HG03439 (cell line): ENCODE results near the gene CKB.

Experiments used
- ATAC-seq: cut with Tn5 transposase; IDR thresholded peaks from one replicate; pipeline ENCODE4 v1.9.1; 2021; ENCODE audit warnings: mild to moderate bottlenecking, moderate library complexity; ENCODE audit not compliant: unreplicated experiment

Gene CKB

DNA sequence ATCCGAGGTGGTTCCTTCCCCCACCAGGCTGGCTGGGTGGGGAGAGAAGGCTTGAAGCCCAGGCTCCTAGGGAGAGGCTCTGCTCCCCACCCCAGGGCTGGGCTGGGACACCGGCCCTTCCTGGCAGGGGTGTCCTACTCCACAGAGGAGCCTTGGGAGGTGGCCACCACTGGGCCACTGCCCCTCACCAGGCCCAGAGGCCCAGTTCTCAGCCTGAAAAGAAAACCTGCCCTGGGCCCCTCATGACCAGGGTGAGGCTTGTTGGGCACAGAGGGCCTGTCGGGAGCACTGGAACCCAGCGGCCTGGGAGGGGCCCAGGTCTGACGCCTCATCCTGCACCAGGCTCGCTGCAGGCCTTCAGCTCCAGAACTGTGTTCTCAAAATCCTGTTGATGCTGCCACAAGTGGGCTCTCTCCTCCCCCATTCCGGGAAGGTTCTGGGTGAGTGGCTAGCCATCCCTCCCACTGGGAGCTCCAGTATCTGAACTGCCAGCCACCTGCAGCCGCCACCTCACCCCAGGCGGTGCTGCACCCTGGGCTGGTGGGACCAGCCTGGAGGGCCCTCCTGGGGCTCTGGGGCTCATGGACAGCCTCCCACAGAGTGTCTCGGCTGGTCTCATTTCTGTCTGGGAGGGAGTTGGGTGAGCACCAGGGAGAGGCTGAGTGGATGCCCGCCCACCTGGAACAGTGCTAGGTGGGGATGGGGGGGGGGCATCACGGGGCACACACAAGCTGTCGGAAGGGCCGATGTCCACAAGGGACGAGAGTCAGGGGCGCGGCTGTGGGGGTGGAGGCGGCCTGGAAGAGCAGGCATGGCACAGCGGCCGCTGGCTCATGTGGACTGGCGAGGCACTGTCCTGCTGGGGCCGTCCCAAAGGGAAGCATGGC, 28.1 kb upstream of the CKB start:
- ATAC-seq, result no peak

DNA sequence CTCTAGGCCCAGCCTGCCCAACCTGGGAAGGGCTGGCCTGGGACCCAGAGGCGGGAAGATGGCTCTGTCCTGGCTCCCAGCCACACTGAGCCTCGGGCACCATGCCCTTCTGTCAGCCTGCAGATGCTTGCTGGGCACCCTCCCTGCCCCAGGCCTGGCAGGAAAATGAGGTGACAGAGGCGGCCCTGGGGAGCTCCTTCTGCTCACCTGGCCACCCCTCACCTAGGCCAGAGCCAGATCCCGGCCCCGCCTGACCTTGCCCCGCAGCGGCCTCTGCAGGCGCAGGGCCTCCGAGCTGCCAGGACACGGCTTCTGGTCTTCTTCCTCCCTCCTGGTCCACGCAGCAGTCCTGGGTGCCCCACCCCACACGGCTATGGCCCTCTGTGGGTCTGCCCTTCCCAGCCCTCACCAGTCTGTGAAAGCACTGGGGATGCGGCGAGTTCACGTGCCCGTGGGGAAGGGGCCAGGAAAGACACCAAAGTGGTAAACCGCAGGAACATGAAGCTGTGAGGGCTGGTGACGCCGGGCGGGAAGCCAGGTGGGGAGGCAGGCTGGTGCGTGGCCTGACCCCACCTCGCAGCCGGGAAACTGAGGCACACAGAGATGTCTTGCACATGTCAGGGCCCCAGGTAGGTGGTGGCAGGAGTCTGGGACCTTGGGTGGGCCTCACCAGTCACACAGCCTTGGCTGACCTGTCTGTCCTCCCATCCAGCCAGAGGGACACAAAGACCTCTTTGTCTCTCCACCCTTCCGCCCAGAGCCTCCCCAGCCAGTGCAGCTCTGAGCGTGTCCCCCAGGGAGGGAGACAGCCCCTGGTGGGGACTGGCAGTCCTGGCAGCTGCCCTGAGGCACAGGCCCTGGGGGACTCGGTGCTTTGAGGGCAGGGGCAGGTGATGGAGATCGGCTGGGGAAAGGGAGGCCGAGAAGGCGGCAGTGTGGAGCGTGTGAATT, 27.0 kb upstream of the CKB start:
- no peak for ATAC-seq

DNA sequence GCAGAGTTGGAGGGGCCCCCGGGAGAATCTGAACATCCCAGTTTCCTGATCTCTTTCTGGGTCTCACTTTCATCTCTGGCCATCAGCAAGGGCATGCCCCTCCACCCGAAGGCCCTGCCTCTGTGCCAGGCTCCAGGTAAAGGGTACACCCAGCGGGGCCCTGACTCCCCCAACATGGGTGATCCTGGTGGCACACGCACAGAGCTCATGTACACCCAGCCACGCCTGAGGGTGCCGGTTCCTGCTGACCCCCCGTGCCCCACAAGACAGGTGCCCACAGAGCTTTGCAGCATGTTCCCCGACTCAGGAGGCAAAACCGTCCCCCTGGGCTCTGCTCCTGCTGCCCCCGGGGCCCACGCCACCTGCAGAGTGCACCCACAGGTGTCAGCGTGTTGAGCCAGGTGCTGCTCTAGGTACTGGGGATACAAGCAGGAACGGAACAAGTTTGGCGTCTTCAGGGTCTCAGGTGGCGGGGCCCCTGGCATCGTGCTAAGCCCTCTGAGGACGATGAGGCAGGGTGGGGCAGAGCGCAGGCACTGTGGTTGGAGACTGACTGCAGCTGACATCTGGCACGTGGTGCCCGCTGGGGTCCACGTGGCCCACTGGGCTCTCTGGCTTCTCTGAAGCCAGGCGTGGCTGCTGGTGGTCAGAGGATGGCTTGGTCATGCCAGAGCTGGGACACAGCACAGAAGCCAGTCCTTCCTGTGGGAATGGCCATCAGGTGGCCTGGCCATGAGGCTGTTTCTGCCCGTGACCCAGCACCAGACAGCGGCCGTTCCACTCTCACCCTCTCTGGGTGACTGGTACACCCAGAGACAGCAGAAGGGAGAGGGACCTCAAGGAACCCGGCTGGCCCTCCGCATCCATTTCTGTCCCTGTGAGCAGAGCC, 26.1 kb upstream of the CKB start:
- ATAC-seq, result no peak

DNA sequence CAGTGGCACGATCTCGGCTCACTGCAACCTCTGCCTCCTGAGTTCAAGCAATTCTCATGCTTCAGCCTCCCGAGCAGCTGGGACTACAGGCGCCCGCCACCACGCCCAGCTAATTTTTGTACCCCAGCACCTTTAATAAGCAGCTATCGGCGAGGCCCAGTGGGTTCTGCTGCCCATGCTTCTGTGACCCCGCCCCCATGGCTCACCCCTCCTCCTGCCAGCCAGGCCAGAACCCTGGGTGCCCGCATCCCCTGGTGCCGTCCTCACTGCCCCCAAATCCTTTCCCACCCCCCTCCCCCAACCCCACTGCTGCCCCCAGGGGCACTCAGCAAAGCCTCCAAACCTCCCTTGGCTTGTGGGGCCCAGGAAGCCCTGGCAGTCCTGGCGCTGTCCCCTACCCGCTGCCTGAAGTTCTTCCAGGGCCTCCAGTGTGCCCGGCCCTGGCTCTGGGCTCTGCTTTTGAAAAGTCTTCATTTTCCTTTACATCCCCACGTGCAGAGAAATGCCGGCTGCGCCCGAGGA, 25.4 kb upstream of the CKB start:
- no peak for ATAC-seq

DNA sequence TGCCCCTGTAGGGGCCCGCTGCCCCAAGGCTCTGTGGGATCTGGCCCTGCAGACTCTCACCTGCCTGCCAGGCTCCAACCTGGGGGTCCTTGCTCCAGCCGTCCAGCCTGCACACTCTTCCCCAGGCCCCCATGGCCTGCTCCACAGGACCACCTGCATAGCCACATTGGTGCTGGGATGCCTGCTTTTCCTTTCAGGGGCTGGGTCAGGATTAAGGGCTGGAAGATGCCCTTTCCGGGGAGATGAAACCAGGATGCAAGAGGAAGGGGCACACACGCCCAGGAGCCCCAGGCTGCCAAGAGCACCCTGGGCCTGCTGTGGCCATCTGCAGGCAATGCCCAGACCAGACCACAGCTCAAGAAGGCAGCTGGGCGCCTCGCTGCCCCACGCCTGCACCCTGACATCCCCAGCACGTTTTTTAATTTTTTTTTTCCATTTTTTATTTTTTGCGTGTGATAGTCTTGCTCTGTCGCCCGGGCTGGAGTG, 24.9 kb upstream of the CKB start:
- no peak for ATAC-seq

DNA sequence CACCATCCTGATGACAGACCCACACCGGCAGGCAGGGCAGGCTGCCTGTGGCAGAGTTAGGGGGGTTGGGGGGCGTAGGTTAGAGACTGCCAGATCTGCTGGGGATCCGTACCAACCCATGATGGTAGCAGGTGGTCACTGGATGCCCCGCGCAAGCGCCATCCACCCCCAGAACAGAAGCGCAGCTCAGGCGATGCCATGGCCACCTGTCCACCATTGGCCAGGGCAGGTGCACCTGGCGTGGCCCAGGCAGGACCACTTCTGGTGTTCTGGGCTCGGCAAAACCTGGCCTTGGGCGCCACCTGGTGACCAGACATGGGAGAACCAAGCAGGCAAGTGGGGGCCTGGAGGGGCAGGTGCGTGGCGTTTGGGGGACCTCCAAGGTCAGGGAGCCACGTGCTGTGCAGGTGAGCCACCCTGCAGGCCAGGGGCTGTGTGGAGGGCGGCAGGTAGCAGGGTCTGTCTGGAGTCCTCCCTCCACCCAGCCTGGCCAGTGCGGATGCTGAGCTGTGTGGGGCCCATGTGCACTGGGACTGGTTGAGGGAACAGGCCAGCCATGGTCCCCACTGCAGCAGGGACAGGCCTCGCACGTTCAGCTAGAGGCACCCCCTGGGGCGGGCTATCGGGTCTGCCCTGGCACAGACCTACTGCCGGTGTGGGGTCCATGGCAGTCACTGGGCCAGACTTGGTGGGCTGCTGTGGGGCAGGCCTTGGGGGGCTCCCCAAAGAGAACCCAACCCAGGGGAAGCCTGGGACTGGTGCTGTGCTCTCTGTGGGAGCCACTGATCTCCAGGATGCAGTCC, 24.2 kb upstream of the CKB start:
- no peak for ATAC-seq

DNA sequence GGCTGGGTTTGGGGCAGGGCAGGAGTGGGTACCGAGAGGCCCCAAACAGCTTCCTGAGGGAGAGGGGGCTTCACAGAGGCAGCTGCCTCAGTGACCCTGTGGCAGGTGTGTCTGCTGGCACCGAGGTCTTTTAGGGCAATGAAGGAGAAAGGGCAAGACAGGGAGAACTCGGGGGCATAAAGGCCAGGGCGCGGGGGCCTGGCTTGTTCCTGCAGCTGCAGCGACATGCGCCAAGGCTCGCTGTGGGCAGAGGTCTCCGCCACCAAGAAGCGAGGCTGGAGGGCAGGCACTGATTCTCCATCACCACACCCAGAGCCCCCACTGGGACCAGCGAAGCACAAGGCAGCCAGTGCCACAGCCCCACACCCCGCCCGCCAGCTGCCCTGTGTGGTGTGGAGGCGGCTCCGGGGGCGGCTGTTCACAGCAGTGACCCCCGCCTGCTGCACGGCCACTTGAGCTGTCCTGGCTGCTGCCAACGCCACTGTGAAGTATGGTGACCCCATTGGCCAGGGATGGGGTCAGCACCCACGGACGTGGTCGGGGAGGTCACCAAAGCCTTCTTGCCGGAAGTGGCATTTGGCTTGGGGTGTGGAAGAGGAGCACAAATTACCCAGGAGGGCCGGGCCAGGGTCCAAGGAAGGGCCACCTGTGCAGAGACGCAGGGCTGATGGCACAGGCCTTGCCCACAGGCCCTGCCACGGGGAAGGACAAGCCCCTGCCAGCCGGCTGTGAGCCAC, 23.5 kb upstream of the CKB start:
- no peak for ATAC-seq

DNA sequence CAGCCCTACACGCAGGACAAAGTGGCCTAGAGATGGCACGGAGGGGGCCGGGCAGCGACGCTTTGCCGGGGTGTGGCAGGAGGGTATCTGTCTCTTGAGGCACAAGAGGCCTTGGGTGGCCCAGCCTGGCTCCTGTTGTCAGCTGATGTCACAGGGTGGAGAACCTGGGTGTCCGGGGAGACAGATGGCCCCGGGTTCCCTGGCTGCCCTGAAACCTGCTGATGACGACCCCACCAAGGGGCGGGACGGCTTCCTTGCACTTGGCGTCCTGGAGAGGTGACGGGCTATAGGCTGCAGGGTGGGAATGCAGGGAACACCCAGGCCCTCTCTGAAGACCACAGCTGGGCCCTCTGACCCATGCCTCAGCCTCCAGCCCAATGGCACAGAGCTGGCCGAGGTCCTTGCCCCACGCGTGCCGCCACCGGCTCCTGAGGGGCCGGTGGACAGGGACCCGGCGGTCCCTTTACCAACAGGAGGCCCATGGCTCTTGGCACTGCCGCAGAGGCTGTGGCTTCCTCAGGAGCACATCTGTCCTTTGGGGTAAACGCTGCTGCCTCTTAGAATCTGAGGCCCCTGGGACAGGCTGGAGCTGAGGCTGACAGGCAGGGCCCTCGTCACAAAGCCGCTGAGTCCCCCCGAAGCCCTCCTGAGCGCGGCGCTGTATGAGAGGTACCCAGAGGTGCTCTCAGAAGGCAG, 22.7 kb upstream of the CKB start:
- no peak for ATAC-seq

DNA sequence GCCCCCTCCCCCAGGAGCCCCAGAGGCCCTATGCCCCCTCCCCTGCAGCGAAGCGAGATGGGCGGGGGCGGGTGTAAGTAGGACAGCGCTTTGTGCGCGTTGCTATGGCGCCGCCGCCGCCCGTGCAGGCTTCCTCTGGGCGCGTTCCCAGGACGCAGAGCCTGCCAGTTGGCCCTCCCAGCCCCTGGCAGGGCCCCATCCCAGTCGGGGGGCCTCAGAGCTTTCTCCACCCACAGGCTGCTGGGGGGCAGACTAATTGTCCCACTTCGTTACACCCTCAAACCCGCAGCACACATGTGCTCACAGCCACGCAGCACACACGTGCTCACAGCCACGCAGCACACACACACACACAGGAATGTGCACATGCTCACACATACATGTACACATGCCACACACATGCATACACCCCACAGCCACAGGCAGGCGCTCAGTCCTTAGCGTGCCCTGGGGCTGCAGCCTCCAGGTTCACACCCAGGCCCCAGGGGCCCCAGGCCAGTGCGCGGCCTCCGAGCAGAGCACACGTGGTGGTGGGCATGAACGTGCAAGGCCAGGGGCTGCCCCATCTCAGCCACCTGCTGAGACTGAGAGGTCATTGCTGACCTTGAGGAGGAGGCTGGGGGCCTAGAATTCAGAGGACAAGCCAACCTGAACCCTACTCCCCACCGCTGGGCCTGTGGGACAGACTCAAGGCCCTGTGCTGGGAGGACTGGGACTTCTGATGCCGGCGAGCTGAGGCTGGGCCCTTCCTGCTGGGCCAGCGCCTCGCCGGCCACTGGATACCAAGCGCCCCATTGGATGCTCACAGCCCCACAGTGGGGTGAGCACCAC, 22.0 kb upstream of the CKB start:
- no peak for ATAC-seq

DNA sequence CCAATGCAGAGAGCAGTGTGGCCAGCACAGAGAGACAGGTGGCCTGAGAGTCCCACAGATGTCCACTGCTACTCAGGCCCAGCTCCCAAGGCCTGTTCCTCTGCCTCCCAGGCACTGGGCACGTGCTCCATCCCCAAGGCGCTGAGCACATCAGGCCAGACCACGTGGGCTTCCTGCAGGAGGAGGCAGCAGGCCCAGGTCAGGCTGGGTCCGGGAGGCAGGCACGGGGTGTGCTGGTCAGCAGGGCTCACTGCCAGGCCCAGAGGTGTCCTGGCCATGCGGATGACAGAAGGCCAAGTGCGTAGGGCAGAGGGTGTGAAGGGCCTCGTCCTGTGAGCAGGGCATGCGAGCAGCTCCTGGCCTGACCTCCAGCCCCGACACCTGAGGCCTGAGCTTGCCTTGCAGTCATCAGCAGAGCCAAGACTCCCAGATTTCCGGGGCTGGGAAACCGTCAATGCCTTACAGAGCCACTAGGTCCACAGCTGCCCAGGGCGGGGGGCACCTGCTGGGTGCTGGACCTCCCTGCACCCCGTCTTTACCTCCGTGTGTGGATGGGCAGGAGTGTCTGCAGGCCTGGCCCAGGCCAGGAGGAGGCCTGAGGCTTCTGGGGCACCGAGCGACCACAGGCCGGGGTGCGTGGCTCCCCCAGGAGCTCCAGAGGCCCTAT, 21.2 kb upstream of the CKB start:
- ATAC-seq, result no peak

DNA sequence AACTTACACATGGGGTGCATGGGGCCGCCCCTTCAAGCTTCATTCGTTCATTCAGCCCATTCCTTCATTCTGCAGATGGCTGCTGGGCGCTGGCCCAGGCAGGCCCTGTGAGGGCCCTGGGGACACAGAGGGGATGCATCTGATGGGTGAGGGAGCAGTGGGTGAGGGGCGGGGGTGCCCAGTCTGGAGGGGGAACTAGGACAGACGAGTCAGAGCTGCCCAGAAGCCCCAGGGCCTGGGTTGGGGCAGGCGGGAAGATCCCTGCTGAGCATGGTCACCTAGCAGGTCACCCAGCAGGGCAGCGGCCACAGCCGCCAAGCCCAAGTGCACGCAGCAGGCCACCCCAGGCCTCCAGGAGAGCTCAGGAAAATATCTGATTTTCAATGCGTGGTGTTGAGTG, 20.5 kb upstream of the CKB start:
- ATAC-seq, result no peak

DNA sequence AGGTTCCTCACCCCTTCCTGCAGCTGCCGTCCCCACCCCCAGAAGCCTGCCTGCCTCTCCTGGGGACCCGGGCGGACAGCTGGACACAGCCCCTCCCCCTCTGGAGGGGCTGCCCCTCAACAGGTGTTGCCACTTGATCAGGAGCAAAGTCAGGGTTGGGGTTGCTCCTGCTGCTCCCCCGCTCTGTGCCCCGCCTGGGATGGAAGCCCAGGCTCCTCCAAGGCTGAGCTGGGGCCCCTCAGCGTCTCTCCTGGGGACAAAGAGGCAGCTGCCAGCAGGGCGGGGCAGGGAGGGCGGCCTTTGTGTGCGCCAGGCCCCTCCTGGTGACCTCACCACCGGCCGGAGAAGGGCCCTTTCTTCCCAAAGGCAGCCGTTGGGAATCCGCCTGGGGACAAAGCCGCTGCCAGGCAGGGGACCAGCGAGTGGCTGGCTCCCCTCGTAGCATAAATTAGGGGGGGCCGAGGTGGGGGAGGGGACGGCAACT, 20.0 kb upstream of the CKB start:
- no peak for ATAC-seq

DNA sequence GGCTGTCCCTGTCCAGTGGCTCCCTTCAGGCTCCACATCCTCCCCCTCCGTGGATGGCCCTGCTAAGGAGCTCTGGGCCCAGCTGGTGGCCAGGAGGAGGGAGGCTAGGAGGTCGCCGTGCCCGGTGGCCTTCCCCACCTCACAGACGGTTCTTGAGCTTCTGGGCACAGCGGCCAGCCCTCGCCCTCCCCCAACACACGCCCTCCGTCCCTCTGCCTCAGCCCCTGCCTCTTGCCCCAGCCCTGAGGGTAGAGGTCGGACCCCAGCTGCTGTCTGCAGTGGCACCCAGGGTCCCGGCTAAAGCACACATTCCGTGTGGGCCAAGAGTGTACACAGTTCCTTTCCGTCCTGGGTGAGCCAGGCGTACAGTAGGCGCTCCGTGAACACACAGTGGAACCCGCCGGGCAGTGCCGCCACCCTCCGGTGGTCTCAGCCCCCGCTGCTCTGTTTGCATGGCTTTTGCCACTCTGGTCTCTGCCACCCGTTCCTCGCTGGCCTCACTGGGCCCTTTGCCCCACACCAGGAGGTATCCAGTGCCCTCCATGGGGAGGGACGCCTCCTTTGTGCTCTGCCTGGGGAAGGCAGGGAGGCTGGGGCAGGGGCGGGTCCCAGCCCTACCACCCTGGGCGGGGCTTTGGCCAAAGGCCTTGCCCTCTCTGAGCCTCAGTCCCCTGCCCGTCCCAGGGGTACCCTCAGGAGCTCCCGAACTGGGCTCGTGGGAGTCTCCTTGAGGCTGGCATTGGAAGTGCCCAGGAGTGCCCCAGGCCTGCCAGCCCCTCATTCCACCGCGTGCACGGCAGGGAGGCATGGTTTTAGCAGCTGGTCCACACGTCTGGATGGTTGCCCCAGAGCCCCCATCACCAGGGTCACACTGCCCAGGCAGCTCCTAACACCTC, 19.3 kb upstream of the CKB start:
- ATAC-seq, result no peak

DNA sequence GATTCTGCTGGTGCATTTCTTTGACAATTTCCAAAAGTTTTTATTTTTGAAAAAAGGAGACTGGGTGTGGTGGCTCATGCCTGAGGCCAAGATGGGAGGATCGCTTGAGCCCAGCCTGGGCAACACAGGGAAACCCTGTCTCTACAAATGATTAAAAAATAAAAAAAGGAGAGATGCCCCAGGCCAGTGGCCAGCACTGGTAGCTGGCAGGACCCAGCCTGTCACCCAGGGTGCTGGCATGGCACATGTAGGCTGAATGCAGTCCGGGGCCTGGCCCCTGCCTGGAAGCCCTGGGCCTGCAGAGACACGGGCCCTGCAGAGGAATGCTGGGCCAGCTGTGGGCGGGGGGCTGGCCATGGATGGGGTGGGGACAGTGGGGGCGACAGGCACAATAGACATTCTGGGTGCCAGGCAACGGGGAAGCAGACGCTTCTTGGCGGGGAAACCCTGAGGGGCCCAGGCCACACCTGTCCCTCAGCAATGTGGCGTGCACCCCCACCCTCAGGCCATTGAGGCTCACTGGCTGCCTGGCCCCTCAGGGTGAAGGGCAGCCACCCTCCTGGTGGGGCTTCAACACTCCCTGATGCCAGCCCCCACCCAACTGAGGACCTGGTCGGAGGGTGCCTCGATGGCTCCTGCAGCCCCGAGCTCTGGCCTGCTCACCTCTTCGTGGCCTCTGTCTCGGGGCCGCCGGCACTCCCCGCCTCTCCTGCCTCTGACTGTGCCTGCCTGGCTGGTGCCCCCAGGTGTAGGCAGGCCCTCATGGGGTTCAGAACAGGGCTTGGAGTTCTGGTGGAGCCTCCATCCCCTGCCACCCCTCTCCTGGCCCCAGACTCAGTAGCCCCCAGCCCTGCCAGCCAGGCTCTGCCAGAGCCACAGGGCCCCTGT, 18.4 kb upstream of the CKB start:
- no peak for ATAC-seq
